AG10803 (cell line): ENCODE results near the gene MTA2.

Source experiments
- DNase-seq: peaks from one replicate; pipeline ENCODE4 v3.0.0; 2010; ENCODE audit warnings: low read depth
- H3K4me3 ChIP-seq: 2 replicates; pipeline ENCODE4 v1.5.1; 2011; ENCODE audit warnings: mild to moderate bottlenecking, low read length, control low read depth
- CTCF ChIP-seq: conservative IDR thresholded peaks from 2 replicates; pipeline ENCODE4 v1.5.1; 2011; ENCODE audit warnings: mild to moderate bottlenecking, low read length, control low read depth, inconsistent platforms

Gene MTA2

GRCh38 chr11:62543680-62544444 lies 57.8 kb downstream of the MTA2 start:
- TF ChIP-seq CTCF, result no peak
- no peak for DNase-seq
- H3K4me3 ChIP-seq, result peak overlapping the region; percentile 97
